NOMO-1 treated with dmso at 0.1 percent for 144 hours (cell line): ENCODE results near the gene PLA1A.
"Not testable (repeated sequence)": the region's sequence is repeated elsewhere in the genome, so short reads cannot be mapped to it uniquely, and the experiment has no call there.

ENCODE experiments used
- DNase-seq: peaks from one replicate; lab custom pipeline; 2025; ENCODE audit not compliant: unreplicated experiment; lab: John Stamatoyannopoulos, UW

The PLA1A gene, protein sequence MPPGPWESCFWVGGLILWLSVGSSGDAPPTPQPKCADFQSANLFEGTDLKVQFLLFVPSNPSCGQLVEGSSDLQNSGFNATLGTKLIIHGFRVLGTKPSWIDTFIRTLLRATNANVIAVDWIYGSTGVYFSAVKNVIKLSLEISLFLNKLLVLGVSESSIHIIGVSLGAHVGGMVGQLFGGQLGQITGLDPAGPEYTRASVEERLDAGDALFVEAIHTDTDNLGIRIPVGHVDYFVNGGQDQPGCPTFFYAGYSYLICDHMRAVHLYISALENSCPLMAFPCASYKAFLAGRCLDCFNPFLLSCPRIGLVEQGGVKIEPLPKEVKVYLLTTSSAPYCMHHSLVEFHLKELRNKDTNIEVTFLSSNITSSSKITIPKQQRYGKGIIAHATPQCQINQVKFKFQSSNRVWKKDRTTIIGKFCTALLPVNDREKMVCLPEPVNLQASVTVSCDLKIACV

DNA sequence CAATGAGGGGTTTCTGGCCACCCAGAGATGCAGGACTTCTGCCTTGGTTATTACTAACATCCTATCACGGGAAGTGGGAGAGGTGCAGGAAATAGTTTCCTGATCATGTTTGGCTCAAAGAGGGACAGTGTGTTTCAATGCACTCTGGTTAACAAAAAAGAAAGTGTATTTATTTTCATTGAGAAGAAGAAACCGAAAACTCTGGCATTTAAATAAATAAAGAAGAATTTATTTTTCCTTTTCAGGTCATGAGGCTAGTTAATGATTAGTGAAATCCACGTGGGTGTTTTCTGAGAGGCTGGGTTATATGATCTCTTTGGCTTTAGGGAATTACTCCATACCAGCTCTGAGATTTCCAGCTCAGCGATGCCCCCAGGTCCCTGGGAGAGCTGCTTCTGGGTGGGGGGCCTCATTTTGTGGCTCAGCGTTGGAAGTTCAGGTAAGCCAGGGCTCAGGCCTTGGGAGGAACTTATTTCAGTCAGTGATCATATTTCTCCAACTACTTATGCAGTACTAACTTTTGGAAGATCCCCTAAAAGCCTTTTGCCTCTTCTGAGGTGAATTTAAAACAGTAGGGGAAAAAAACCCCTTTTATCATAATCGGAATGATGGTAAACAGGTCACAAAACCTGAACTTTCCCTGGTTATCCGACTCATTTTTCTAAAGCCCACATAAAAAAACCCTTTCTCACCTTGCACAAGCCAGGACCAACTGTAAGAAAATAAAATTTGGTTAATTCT is at the start of gene PLA1A:
PLA1A (plus strand) TSS at position 338 of the 741 bp plus-strand sequence; CDS start at position 367, 29 bp downstream.
- DNase-seq = no peak

DNA sequence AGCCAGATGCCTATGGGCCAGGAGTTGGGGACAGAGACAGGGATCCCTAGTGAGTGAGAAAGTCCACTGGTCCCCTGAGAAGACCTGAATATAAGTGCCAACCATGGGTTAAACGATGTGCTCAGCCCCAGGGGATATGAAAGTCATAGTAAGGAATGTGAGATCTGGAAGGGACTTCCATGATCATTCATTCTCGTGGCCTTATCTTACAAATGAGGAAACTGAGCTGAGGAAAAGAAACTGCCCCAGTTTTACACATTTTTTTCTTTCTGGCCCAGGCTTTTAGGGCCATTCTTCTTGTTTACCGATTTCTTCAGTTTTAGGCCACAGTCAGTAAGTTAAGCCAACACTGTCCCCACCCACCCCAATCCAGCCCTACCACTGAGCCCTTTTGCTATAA is 49.3 kb upstream of the PLA1A start:
- DNase-seq = no peak

DNA sequence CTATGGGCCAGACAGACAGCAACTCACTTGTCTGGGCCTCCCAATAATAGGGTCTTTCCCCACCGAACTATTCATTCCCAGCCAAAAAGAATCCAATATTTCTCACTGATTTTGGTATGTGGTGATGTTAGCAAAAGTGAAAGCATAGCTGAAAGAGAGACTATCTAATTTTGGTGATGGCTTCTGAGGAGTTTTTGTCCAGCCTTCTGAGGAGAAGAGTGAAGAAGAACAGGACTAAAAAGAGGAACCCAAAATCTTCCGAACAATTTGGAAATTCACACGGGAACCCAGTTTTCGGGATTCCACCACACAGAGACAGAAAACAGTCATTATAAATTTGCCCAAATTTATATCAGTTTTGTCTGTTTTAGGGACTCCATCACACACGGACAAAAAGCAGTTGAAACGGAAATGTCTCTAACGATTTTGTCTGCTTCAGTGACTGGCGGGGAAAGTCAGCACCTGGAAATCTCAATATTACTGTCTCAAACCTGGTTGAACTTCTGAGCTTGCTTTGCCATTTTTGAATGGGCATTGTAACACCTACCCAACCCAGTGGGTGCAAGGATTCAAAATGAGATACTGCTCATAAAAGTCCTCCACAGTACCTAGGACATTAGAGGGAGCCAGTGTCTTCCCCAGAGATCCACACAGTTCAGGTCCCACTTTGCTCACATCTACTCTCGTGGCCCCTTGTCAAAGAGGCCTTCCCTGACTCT is 47.3 kb upstream of the PLA1A start:
- no peak for DNase-seq

DNA sequence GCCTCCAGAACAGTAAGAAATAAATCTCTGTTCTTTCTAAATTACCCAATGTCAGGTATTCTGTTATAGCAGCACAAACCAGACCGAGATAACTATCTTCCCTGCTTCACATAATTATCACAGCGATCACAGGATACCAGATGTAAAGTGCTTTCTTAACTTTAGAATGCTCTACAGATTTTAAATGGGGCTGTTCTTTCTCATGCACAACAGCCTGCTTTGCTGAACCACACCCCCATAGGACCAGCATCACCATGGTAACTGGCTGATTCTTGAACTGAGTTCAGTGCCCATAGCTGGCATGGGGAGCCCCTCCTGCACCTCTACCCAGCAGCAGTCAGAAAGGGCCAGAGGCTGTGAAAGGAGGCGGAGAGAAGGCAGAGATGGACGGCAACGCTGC is 46.1 kb upstream of the PLA1A start:
- no peak for DNase-seq

DNA sequence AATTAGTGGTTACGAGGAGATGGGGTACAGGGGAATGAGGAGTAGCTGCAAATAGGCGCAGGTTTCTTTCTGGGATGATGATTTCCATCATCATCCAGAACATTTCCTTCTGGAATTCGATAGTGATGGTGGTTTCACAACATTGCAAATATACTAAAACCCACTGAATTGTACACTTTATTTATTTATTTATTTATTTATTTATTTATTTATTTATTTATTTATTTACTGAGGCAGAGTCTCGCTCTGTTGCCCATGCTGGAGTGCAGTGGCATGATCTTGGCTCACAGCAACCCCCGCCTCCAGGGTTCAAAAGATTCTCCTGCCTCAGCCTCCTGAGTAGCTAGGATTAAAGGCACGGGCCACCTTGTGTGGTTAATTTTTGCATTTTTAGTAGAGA is 44.8 kb upstream of the PLA1A start:
- DNase-seq = not testable (repeated sequence)

DNA sequence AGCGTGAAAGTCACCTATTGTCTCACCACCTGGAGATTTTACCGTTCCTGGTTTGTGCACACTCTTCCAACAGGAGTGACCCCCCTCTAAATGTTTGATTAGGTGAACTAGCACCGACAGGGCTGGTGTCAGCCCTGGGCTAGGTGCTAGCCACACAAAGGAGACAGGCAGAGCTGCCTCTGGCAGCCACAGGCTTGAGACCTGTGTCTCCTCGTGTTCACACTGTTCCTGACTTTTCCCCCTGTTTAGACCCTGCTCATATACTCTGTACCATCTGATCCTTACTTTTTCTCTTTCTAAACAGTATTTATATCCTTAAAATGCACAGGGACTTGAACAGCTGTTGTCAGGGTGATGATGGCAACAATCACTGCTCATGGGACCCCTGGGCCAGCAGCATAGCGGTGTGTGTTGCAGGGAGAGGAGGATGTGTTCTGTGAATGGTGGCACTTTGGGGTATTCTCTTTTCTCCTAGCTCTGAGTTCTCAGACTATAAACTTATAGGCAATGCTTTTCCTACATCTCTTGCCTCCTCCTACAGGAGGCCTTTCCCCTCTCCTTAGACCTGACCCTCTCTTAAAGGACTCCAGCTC is 43.8 kb upstream of the PLA1A start:
- no peak for DNase-seq

DNA sequence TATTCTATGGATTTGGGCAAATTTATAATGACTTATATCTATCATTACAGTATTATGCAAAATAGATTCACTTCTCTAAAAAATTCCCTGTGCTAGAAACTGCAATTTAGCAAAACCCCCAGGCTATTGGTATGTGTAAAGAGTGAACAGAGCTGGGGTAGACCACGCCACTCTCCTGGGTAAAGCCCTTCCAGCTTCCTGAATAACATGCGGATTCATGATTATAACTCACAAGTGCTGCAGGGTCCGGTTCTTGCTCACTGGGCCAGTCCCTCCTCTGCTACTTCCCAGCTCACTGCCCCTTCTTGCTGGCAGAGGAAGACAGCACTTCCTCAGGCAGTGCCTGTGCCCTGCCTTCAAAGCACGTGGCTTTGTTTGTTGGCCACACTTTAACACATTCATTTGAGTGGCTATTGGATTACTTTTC is 42.4 kb upstream of the PLA1A start:
- DNase-seq = no peak

DNA sequence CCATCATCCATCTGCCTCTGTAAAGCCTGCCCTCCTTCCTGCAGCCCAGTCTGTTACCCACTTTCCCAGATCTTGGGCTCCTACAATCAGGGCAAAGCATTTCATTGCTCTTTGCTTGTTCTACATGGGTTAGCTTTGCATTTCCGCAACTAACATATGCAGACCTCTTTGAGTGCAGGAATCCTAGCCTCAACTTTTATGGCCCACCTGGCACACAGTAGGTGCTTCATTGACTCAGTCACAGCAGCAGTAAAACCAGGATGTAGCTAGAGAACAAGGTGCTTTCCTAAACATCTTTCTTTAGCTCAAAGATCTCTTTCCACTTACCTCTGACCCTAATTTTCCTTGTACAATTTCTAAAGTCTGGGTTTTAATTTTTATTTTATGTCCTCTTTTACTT is 41.8 kb upstream of the PLA1A start:
- DNase-seq = no peak

DNA sequence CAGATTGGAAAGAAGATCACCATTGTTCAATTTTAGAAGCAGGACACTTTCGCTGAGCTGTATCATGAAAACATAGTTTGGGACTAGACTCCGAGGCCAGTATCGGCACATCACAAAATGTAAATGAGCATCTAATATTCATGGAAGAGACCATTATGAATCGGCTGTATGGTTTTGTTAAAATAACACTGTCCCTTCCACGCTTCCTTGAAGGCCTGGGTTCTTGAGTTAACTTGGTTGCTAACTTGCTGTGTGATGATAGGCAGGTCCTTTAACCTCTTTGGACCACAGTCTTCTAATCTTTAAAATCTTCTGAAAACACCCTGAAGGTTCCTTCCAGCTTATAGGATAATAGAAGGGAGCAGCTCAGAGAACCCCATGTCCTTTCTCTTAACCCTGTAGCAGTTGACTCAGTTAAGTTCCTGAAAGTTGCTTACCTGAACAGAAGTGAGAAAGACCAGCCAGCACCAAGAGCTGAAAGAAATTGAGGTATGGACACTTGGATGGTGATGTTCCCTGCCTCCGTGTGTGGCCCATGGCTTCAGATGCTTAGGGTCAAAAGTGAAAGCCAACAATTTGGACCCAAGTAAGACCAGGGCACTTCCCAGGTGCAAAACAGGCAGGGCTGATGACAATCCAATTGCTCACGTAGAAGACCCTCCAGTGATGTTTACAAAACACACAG is 40.4 kb upstream of the PLA1A start:
- DNase-seq = no peak

DNA sequence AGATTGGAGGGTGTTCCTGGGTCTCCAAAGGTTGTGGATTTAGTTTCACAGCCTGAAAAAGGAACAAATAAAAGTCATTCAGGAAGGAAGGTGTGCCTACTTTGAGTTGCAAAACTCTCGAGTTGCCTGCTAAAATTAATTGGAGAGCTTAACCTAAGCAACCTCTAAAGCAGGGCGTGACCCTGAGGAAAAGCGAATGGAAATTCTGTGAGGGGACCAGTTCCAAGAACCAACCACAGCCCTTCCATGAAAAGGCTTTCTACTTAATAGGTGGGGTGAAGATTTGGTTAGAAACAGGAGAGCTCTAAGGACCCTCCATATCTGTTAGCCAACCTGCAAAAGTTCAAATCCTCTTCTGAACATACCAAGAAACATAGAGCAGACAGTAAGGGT is 39.8 kb upstream of the PLA1A start:
- no peak for DNase-seq

DNA sequence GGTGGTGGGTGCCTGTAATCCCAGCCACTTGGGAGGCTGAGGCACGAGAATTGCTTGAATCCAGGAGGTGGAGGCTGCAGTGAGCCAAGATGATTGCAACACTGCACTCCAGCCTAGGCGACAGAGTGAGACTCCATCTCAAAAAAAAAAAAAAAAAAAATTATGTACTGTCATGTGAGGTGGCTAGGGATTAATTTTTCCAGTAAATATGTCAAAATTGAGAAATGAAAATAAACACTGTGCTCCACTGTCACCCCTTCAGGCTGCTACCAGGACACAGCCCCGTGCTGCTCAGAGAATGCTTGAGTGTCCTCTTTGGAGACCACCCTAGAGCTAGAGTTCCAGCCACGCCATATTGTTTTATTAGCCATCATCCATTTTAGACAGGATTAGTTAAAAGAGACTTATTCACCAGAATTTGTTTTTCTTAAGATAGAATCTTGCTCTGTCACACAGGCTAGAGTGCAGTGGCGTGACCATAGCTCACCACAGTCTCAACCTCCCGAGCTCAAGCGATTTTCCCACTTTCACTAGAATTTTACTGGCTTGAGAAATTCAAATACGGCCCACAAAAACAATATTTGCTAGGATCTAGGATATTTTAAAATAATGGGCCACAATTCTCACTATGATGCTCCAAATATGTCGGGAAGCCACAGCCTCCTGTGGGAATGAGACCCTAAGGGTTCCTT is 38.9 kb upstream of the PLA1A start:
- DNase-seq = no peak

DNA sequence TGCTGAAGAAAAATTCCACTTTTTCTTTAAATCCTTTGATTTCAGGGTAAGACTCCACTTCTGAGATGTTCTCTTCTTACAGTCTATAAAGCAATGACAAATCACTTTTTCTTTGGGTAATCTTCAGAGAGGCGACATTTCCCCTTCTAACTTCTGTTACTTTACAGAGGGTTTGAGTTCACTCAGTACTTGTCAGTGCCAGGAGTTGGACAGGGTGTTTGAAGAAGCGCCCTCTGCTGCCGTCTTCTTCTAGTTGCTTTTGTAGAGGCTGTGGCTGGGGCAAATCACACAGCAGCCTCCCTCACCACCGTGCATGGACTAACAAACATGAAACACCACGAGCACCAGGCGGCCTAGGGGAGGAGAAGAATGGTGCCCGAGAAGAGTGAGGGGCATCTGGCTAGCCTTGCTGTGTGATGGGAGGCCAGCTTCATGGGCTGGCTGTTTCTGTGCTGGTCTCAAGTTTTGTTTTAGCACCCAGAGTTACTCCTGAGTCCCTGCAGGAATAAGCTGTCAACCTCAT is 38.2 kb upstream of the PLA1A start, which contains the start of gene CD80:
CD80 (minus strand) TSS at position 174 of the 523 bp plus-strand sequence. CDS start 1,886 bp downstream, outside the sequence.
- peak; percentile 69 for DNase-seq

DNA sequence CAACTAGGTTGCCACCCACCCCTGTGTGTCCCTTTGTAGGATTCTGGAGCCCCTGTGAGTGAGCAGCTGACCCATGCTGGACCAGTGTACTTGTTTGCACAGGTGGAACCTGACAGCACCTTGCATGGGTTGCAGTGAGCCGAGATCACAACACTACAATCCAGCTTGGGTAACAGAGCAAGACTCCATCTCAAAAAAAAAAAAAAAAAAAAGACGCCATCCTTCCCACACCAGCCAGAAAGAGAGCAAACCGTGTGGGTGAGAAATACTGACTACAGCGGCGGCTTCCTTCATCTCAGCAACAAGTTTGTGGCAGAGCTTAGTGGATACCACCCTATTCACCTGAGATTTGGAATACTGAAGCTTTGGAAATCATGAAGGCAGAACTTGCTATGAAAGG is 37.5 kb upstream of the PLA1A start:
- no peak for DNase-seq

DNA sequence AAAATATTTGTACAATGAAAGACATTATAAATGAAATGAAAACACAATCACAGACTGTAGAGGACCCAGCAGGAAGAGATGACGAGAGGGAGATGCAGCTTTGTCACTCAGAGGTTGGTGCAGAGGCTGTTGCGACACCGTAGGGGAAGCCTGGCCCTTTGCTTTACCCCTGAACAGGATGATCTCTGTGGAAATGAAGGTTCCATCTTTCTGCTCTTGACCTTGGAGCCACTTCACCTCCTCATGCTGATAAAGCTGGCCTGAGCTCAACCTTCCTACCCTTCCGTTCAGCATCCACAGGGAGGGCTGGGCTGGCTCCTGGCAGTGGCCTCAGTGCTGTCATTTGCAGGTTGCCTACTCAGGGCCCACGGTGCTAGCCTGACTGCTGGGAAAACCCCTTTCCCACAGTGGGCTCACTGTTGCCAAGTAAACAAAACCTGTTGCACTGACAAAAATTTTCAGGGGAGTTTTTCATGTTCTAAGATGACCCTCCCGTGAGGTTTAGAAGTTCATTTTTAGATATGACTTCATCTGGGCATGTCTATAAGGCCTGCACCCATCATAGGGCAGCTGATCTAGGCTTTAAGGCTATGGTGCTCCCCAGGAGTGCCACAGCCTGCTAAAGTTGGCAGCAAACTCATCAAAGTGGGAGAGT is 35.3 kb upstream of the PLA1A start:
- peak; percentile 46 for DNase-seq

DNA sequence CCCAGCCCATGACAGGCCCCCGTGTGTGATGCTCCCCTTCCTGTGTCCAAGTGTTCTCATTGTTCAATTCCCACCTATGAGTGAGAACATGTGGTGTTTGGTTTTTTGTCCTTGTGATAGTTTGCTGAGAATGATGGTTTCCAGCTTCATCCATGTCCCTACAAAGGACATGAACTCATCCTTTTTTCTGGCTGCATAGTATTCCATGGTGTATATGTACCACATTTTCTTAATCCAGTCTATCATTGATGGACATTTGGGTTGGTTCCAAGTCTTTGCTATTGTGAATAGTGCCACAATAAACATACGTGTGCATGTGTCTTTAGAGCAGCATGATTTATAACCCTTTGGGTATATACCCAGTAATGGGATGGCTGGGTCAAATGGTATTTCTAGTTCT is 34.4 kb upstream of the PLA1A start:
- not testable (repeated sequence) for DNase-seq

DNA sequence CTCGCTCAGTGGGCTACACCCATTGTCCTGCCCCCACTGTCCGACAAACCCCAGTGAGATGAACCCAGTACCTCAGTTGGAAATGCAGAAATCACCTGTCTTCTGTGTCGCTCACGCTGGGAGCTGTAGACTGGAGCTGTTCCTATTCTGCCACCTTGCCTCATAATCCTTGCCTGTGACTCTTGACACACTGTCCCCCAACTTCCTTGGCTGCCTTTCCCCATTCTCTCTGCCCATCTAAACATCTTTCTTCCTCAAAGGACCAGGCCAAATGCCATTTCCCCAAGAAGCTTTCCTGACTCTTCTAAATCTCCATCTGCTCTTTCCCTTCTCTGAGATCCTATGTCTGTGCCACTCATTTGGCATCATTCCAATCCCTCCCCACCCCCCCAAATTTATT is 28.5 kb upstream of the PLA1A start:
- DNase-seq = no peak

DNA sequence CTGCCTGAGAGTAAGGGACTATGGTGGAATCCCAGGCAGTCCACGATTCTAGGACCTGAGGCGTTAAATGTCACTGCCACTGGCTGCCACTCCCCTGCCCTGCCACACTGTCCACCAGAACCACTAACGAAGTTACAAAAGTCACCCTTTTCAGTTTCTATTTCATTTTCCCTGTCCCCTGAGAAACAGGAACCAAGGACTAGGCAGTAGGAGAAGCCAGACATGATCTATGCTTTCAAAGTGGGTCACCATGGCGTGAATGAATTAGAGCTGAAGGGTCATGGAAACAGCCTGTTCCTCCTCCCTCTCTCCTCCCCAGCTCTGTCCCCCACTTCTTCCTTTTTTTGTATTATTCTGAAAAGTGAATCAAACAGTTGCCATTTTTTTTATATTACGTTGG is 27.5 kb upstream of the PLA1A start:
- DNase-seq = peak; percentile 87

DNA sequence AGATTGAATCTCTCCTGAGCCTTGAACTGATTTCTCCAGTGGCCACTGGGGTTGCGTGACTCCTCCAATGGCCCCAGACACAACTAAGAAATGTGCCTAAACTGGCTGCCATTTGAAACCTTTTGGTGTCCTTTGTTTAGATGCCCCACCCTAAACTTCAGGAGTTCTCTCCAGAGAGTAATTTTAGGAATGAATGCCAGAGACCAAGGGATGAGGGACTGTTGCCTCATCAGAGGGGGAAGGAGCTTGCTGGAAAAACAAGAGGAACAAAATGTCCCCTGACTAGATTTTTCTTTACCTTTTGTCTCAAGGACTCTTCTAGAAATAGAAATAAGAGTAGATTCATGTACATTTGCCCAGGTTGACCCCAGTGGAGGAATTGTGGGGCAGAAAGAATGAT is 26.5 kb upstream of the PLA1A start:
- DNase-seq = no peak

DNA sequence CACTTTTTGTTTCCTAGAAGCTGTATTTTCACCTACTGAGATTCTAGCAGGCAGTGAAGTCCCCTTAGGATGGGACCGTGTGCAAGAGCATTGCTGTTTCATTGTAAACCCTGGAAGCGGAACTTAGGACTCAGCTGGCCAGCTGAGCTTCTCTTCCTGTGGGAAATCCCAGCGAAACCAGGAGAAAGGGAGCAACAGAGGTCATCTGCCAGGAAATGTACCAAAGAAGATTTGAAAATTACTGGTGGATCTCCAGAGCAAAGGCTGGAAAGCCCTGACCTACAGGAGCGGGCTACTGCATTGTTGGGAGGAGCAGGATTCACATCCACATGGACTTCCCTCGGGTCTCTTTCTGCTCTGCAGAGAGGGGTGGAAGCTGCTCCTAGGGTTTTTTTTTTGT is 26.0 kb upstream of the PLA1A start:
- no peak for DNase-seq
